GM18861 (cell line): ENCODE data around the gene DUSP10.

Source experiments
- ATAC-seq: cut with Tn5 transposase; IDR thresholded peaks from one replicate; pipeline ENCODE4 v1.9.1; 2021; ENCODE audit not compliant: unreplicated experiment

Gene DUSP10

DNA sequence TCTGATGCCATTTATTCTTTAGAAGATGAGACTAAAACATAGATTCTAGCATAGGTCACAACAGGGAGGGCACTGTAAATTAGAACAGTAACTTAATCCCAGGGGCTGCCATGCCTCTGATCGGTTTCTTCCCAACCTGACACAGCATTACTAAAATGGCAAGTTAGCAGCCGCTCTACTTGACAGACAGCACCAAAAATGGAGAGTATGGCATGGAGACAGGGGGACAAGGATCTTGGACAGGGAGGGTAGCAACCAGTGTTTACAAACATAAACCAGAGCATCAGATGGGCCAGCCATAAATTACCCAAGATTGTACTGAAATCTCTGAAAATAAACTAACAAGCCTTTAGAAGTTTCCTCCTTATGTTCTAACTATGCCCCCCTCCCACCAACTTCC lies 5.9 kb downstream of the DUSP10 start:
- ATAC-seq: no peak

GRCh38 chr1:221734187-221734586 lies 7.7 kb downstream of the DUSP10 start:
- no peak for ATAC-seq

DNA sequence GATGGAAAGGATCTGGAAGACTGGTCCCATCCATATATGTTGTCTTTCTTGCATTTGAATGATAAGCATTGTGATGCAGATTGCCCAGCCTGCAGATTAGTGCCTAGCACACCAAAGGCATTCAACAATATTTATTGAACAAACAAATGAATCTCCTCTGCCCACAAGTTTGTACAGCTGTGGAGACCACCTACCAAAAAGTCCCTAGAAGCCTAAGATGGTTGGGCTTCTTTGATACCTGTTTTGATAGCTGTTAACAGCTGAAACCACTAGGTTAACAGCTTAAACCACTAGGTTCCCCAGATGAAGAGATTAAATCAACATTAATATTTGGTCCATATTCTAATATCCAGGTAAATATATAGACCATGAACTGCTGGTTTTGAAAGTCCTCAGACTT lies 9.8 kb downstream of the DUSP10 start:
- no peak for ATAC-seq

DNA sequence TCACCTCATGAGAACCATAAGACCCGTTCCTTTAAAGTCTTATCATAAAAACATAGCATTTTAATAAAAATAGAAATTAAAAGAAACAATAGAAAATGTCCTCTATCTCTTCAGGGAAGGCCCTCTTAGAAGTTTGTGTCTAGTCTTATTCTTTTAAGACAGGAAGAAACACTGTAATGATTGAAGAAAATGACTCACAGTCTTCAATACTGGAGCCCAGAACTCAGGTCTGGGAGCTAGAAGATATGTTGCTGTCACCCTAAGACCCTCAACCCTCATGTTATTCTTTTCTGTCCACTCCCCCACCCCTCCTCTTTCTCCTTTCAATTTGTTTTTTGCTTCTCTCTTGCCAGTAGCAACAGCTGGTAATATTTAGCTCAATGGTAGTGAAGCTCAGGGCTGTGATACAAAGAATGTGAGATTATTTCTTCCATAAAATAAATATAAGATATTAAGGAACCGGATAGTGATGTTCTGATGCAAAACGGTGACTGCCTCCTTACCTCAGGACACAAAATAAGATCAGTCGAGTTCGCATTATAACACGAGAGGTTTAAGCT lies 12.0 kb downstream of the DUSP10 start:
- peak; percentile 20 for ATAC-seq

- no peak for ATAC-seq
These were observed 13.8 kb downstream of the DUSP10 start for GRCh38 chr1:221728037-221728505.

DNA sequence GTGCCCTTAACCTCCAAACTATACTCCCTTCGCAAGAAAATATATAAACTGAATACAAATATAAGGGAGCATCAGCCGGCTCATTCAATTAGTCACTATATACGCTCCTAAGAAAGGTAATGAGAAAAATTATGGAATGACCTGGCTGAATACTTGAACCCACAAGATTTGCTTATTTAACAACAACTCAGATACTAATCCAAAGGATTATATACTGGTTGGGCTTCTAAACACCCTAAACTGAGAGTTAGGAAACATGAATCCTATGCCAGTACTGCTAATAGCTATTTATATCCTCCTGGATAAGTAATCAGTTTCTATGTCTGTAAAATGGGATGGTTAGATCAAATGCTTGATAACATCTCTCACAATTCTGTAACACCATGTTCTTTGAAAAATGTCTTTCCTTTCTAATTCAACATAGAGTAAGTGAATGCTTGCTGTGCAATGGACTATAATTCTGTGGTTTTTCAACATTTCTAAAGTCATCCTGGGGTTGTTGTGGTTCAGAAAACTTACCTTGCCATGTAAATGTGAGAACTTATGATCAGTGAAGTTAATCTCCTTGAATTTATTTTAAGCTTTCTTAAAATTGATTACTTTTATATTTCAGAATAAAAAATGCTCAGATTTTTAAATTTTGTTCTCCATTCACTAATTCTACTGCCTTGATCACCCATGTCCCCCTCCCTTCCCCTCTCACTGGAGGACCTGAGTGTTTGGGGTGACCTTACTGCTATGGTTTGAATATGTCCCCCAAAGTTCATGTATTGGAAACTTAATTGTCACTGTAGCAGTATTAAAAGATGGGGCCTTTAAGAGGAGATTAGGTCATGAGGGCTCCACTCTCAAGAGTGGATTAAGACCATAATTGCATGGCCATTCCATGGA lies 14.5 kb downstream of the DUSP10 start:
- ATAC-seq: no peak

DNA sequence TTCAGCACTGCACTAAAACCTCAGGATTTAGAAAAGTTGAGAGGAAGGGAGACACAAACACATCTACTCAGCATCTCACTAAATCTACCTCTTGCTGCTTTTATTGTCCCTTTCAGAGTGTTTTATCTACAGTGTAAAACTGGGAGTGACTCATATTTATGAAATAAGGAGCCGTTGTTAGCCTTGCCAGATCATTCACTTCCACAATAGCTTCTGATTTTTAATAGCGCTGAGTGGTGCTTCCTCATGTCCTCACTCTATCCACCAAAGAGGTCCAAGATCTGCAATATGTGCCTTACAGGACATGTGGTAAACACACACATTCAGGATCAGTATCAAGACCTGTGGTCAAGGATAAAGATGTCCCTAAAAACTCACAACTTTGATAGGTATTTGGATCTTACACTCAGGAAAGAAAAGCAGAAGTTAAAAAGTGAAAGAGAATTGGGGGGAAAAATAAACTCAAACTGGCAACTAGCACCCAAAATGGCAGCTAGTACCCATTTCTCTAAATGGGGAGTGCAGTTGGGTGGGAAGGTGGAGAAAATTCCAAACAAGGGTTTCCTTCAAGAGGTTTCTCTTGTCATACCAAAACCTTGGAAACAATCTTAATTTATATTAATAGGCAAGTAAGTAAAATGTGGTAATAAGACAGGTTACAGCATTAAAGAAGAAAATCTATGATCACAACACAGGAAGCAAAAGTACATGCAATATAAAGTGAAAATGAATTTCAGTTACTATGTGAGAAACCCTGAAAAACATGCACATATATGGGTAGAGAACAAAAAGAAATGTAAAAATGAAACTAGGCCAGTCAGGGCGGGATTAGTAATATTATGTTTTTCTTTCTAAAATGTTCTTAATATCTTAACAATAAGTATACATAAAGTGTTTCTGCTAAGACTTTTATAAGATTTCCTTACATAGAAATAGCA lies 15.9 kb downstream of the DUSP10 start:
- peak; percentile 59 for ATAC-seq

DNA sequence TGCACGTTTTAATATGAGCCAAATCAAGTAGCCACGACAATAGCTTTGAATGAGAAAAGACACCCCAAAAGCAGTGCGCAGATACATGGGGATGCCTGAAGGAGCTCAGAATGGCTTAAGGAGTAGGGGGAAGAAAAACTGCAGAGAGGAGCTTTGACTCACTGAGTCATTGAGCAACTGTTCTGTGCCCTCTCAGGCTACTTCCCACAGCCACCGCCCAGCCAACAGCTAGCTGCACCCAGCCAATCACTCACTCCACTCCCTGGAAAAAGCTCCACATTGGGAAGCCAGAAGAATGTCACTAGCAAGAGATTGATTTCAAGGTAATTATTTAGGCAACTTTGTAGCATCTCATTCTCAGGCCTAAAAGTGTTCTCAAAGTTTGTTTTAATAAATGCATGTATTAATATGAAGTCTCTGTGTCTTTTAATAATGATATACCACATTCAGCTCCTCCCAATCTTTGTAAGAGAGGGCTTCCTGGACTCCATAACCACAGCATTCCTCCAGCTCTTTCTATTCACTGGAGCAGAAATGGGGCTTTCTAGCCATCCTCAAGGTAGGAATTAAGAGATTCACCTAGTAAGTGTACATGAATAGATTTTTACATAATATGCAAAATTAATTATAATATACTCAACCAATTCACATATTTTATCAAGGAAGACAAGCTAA lies 16.8 kb downstream of the DUSP10 start:
- no peak for ATAC-seq

DNA sequence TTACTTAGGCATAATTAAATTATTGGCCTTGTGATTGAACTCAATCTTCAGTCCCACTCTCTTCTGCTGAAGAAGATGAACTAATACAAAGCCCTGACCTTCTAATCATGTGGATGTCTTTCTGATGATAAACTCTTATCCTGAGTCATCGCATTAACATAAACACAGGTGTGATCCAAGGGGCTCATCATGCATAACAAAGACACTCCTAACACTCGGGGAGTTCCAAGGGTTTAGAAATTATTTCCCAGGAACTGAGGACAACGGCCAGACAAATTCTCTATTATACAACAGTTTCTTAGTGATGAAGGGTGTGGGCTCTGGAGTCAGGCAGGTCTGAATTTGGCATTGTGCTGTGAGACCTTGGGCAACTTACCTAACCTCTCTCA lies 18.0 kb downstream of the DUSP10 start:
- no peak for ATAC-seq

GRCh38 chr1:221723018-221723847 lies 18.7 kb downstream of the DUSP10 start:
- no peak for ATAC-seq

DNA sequence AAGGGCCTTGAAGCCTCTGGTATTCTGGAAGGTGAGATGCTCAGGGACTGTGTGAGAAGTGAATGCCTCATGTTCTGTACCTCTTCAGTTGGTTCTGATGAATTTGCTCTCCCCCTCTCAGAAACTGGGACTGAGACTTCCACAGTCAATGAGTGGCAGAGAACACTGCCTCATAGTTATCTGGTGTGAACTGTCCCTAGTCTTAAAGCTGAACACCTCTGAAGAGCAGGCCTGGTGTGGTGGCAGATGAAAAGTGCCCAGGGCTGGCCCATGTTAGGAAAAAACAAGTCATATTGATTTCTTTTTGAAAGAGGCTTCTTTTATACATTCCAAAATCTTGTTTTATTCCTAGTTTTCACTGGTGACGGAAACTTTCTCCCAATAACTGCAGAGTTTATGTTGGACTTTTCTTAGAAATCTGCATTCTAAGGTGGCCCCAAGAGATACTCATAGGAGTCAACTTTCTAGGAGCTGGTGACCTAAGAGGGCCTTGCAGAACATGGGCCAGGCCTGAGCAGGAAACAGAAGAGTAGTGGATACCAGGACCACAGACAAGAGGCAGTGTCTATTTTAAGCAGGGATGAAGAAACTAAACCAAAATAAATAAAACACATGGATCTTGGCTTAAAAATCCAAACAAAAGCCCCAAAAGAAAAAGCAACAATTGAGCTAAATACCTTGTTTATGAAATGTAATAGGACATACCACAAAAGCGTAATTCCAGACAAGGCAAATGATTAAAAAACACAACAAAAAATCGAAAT lies 19.5 kb downstream of the DUSP10 start:
- ATAC-seq: no peak

DNA sequence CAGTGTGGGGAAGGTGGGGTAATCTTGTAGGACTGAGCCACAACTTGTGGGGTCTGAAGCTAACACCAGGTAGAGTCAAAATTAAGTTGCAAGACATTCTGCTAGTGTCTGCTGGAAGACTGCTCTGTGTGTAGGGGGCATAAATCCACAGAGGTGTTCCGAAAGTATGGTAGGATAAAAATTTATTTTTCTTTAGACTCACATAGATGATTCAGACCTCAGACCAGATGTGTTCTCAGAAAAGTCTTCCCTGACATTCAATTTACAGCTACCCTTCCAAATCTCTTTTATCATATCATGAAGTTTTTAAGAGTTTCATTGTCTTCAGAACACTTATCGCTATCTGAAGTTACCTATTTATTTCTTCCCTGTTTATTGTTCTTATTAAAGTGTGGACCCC lies 21.3 kb downstream of the DUSP10 start:
- ATAC-seq: no peak

DNA sequence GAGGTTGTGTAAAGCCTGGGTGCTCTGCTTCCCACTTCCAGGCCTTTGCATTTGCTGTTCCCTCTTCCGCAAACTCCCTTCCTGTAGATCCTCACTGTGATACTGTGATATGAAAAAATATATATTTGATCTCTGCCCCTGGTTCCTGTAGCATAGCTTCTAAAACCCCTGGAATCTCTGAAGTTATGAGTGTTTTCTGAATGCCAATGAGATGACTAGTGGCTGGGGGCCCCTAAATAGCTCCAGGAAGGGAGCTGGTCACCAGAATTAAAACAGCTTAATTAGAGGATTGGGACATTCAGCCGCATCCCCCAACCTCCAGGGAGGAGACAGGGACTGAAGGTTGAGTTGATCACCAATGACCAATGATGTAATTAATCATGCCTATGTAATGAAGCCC lies 21.9 kb downstream of the DUSP10 start:
- no peak for ATAC-seq

DNA sequence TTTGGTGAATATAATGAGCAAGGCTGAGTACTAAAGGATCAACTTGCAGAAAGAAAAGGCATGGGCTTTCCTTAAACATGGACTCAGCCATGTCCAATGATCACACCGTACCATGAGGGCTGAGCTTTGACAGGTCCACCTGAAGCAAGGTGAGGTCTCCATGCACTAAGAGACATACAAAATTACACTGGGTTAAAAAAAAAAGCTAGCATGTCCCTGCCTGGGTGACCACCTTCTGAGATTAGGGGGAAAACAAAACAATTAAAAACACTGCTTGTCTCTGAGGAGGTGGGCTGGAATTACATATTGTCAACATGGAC lies 22.7 kb downstream of the DUSP10 start:
- no peak for ATAC-seq

DNA sequence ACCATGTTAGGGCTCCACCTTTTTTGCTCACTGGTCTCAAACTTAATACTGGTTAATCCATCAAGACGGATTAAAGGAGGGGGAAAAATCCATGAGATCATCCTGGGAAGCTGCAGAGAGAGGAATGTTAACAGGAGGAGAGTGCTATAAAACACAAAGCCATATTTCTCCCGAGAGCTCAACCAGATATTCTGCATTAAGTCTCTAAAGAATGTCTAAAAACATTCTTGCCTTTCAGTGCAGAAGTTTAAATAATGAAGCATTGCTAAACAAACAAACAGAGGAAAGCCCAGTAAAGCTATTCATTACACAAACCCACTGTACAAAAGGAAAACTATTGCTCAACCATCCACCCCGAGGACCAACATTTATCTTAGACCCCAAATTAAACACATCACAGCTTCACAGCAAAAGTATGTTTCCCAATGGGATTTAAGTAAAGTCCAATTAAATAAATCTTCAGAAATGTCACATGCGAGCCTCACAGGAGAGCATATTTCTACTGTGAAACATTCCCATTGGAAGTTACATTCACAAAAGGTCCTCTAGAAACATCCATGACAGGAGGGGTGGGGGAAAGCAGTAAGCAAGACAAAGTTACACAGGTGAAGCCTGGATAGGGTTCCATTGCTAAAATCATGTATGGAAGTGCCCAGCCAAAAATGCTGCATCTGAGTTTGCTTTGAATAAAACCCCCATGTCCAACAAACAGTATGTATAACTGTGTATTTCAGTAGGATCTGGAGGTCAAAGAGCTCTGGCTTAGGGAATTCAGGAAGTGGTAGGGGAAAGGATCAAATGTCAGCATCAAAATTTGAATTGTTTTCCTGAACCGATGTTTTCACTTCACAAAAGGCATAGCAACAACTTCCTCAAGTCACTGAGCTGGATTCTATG lies 23.3 kb downstream of the DUSP10 start:
- ATAC-seq: no peak

DNA sequence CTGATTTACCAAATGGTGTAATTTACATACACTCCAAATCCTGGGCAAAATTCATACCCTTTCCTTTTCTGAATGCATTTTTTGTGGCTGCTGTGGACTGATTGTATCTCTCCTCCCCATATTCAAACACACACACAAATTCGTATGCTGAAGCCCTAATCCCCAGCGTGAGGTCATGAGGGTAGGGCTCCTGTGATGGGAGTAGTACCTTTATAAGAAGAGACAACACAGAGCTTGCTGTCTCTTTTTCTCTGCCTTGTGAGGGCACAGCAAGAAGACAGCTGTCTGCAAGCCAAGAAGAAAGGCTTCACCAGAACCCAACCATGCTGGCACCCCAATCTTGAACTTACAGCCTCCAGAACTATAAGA lies 24.4 kb downstream of the DUSP10 start:
- ATAC-seq: no peak

DNA sequence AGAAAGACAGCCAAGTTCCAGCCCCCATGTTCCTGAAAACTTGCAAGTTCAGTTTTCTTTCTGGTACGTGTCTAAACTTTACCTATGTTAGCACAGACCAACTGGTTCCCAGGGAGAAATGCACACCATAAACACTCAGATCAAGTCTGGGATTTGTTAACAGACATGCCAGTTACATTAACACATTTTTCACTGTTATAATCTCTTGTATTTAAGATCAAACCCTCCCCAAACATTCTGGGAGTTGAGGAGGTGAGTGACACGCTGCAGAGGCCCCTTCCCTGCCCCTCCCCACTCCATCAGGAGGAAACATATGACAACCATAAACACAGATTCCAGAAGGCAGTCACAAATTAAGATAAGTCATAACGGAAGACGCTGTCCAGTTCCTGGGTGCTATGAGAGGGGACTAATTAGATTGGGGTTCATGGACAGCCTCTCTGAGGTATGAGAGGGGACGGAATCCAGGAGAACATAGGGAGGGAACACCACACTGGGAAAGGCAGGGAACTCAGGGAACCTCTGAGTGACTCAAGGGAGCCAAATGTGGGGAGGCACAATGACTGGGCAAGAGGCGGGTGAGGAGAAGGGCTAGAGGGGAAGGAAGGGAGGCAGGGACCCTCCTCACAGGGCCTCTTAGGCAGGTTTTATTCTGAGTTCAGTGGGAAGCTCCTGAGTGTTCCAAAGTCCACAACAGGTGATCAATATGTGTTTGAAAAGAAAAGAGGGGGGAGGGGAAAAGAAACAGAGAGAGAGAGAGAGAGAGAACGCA lies 25.0 kb downstream of the DUSP10 start:
- no peak for ATAC-seq
